Prostate gland (tissue), 2 donors: ENCODE measurements around the gene ADAMTS17. TPM values are rescaled to one million over a fixed set of nuclear protein-coding genes. Genes with fewer than 3 reads are reported as not detected.

Experiments used
- DNase-seq: peaks from one replicate; pipeline ENCODE4 v3.0.0-alpha.2; 2019; ENCODE audit warnings: low spot score
- H3K27ac ChIP-seq, 2 donors: fragments of 200-600 bp; sonication (generic); 2 replicates each; pipeline ENCODE4 v1.5.1; 2017 to 2019
- H3K27me3 ChIP-seq: fragments of 200-600 bp; sonication (generic); replicated peaks from 2 replicates; pipeline ENCODE4 v1.5.1; 2019; ENCODE audit not compliant: insufficient read depth
- H3K36me3 ChIP-seq, 2 donors: fragments of 200-600 bp; sonication (generic); 1 replicate in 1 of 2; 2 replicates in 1 of 2; pipeline versions ENCODE4 v1.5.1 to v1.8.1; 2017 to 2019
- H3K4me1 ChIP-seq: fragments of 200-600 bp; sonication (generic); replicated peaks from 2 replicates; pipeline ENCODE4 v1.5.1; 2019
- H3K4me3 ChIP-seq, 2 donors: fragments of 200-600 bp; sonication (generic); 2 replicates each; pipeline ENCODE4 v1.5.1; 2017 to 2019
- H3K9me3 ChIP-seq: fragments of 200-600 bp; sonication (generic); 2 replicates; pipeline ENCODE4 v1.5.1; 2017
- POLR2A ChIP-seq: fragments of 450-650 bp; IDR thresholded peaks from one replicate; pipeline ENCODE4 v1.6.1; 2016; ENCODE audit warnings: antibody characterized with exemption, mild to moderate bottlenecking
- POLR2AphosphoS5 ChIP-seq: sonication (generic); formaldehyde crosslinking; IDR thresholded peaks from one replicate; pipeline ENCODE4 v1.6.1; 2017; ENCODE audit warnings: antibody characterized with exemption
- whole genome bisulfite sequencing: methylation state at CpG from one replicate; pipeline ENCODE4 v1.1.5; 2018; 5-methylcytosine and 5-hydroxymethylcytosine counted together
- intact Hi-C: fragments of 100-400 bp; cut with DNase I; formaldehyde crosslinking; loops from one replicate; pipeline ENCODE4 v1.14.2; 2022
- total RNA-seq, 2 donors: library from RNA; depleted of rRNA; stranded (reverse); fragments of >200 nt; gene quantifications; one replicate each; pipeline ENCODE4 v1.1.0, GENCODE V29; 2016
- TF ChIP-seq, protein P1 (sequence below), 4 experiments: fragments of 200-600 bp in 2 of 4; fragments of 450-650 bp in 2 of 4; sonication (generic) in 2 of 4; IDR thresholded peaks; 1 replicate in 3 of 4; 2 replicates in 1 of 4; pipeline ENCODE4 v1.5.1; 2016 to 2019; ENCODE audit warnings: antibody characterized with exemption in 4 of 4, mild to moderate bottlenecking in 2 of 4, moderate library complexity in 2 of 4

The ADAMTS17 gene
- total RNA-seq, 2 donors from 2014 or later = 2.7 to 5.6 TPM

- no peaks in the 10 kb centered on the region for H3K9me3 ChIP-seq
- DNase-seq = no peak
- H3K36me3 ChIP-seq = no peaks in the 10 kb centered on the region
- no peaks in the 10 kb centered on the region for H3K4me1 ChIP-seq
- H3K27me3 ChIP-seq = no peaks in the 10 kb centered on the region
- H3K27ac ChIP-seq = no peak overlapping the region
- H3K4me3 ChIP-seq = no peak overlapping the region
- 98% methylated on average over 35 of the region's 35 CpGs for WGBS
- intact Hi-C loops = no loop called here
- TF ChIP-seq POLR2A (no peak), POLR2AphosphoS5 (no peak)
- TF ChIP-seq, protein P1, sequence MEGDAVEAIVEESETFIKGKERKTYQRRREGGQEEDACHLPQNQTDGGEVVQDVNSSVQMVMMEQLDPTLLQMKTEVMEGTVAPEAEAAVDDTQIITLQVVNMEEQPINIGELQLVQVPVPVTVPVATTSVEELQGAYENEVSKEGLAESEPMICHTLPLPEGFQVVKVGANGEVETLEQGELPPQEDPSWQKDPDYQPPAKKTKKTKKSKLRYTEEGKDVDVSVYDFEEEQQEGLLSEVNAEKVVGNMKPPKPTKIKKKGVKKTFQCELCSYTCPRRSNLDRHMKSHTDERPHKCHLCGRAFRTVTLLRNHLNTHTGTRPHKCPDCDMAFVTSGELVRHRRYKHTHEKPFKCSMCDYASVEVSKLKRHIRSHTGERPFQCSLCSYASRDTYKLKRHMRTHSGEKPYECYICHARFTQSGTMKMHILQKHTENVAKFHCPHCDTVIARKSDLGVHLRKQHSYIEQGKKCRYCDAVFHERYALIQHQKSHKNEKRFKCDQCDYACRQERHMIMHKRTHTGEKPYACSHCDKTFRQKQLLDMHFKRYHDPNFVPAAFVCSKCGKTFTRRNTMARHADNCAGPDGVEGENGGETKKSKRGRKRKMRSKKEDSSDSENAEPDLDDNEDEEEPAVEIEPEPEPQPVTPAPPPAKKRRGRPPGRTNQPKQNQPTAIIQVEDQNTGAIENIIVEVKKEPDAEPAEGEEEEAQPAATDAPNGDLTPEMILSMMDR (IDR thresholded peaks at IDR 0.05) = no peak
Observed at GRCh38 chr15:100292010-100292409, 49.8 kb downstream of the ADAMTS17 start.

GRCh38 chr15:100291106-100291505 is 50.7 kb downstream of the ADAMTS17 start:
- TF ChIP-seq POLR2AphosphoS5 (peak; percentile 69), POLR2A (no peak)
- TF ChIP-seq, protein P1 (IDR thresholded peaks at IDR 0.05) = no peak
- DNase-seq = no peak
- Histone ChIP-seq H3K4me3 (no peak overlapping the region), H3K27me3 (no peaks in the 10 kb centered on the region), H3K36me3 (no peaks in the 10 kb centered on the region), H3K4me1 (no peaks in the 10 kb centered on the region), H3K27ac (no peak overlapping the region), H3K9me3 (no peaks in the 10 kb centered on the region)
- 30% methylated on average over 2 of the region's 2 CpGs for WGBS
- intact Hi-C loops = no loop called here

DNA sequence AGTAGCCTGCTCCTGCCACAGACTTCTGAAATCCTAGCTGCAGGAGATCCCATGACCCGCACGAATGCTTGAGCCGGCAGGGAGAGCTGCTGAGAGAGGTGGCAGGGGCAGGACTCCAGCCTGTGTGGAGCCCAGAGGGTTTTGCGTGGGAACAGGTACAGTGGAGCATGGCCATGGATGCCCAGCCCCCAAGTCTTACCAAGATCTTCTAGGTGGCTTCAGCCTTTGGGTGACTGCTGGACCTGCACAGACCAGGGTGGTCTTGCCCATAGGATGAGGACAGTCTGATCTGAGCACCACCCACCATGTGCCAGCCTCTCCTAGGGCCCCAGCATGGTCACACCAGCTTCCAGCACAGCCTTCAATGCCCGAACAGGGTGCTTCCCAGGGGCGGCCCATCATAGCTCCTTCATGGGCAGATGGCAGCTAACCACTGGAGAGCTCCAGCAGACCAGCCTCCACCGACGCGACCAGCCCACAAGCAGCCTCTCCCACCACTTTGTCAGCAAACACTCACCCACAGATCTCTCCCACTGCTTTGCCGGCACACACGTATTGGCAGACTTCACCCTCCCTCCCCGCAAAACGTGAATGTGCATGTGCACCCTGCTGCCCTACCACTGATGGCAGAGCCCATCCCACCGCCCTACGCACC is 56.0 kb downstream of the ADAMTS17 start:
- no peaks in the 10 kb centered on the region for H3K9me3 ChIP-seq
- no peaks in the 10 kb centered on the region for H3K36me3 ChIP-seq
- H3K27ac ChIP-seq = no peak overlapping the region
- H3K4me3 ChIP-seq = no peak overlapping the region
- WGBS = 88% methylated on average over 15 of the region's 15 CpGs
- intact Hi-C loops = no loop called here
- no peak for DNase-seq
- no peaks in the 10 kb centered on the region for H3K27me3 ChIP-seq
- H3K4me1 ChIP-seq = no peaks in the 10 kb centered on the region
- TF ChIP-seq, protein P1 (IDR thresholded peaks at IDR 0.05) = no peak
- TF ChIP-seq POLR2AphosphoS5 (no peak), POLR2A (no peak)

DNA sequence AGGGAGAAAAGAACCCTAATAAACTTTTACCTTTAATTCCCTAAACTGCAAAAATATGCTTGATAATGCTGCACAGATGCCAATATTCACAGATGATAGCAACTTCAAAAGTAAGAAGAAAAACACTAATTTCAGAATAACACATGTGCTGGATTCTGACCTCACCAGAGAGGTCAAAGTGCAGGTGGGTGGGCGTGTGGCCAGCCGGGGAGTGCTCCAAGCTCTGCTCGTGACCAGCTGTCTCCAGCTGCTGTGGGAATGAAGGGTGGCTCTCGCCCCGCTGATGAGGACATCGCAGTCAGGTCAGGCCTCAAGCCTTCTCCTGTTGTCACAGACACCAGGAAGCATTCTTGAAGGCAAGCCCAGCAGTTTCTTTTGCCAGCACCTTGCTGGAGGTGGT is 57.1 kb downstream of the ADAMTS17 start:
- no peaks in the 10 kb centered on the region for H3K36me3 ChIP-seq
- H3K4me1 ChIP-seq = no peaks in the 10 kb centered on the region
- intact Hi-C loops = no loop called here
- H3K4me3 ChIP-seq = no peak overlapping the region
- H3K9me3 ChIP-seq = no peaks in the 10 kb centered on the region
- WGBS = 13% methylated on average over 6 of the region's 6 CpGs
- TF ChIP-seq POLR2AphosphoS5 (no peak), POLR2A (no peak)
- TF ChIP-seq, protein P1 (IDR thresholded peaks at IDR 0.05) = no peak
- H3K27ac ChIP-seq = no peak overlapping the region
- DNase-seq = peak; percentile 39
- H3K27me3 ChIP-seq = no peaks in the 10 kb centered on the region

GRCh38 chr15:100284191-100284590 is 57.6 kb downstream of the ADAMTS17 start:
- no peak for DNase-seq
- Histone ChIP-seq H3K9me3 (no peaks in the 10 kb centered on the region), H3K36me3 (no peaks in the 10 kb centered on the region), H3K4me3 (no peak overlapping the region), H3K27me3 (no peaks in the 10 kb centered on the region), H3K27ac (no peak overlapping the region), H3K4me1 (no peaks in the 10 kb centered on the region)
- intact Hi-C loops = no loop called here
- WGBS = 55% methylated on average over 5 of the region's 5 CpGs
- TF ChIP-seq, protein P1 (IDR thresholded peaks at IDR 0.05) = no peak
- TF ChIP-seq POLR2A (no peak), POLR2AphosphoS5 (no peak)
